ENCODE data around the gene CDH4.

The CDH4 gene

GRCh38 chr20:61695741-61696140, 443.7 kb downstream of the CDH4 start:
- no peak overlapping the region for H3K14ac ChIP-seq (ENCODE audit: low read length)
- peaks cover 3% of the 10 kb centered on the region for H3K9me3 ChIP-seq (ENCODE audit: insufficient read depth, low read depth, low read length)
- no peak overlapping the region for H3K4me2 ChIP-seq (ENCODE audit: low read length)
- no peak overlapping the region for H3K23ac ChIP-seq (ENCODE audit: low read length)
- no peak overlapping the region for H3K18ac ChIP-seq (ENCODE audit: low read length)
- H3K4ac ChIP-seq (ENCODE audit: low read depth, low read length): no peak overlapping the region
- no peak for DNase-seq
- H2BK120ac ChIP-seq (ENCODE audit: insufficient read depth, low read length, poor library complexity): no peak overlapping the region
- no peak overlapping the region for H2BK5ac ChIP-seq (ENCODE audit: low read depth, low read length, poor library complexity)
- H3K27ac ChIP-seq (ENCODE audit: low read depth, low read length): no peak overlapping the region
- no peak overlapping the region for H2AFZ ChIP-seq (ENCODE audit: insufficient read depth, low read length, poor library complexity)
- no peak overlapping the region for H4K91ac ChIP-seq (ENCODE audit: low read depth, low read length)
- H3K79me2 ChIP-seq (ENCODE audit: control insufficient read depth, insufficient read depth, low read length, poor library complexity): no peaks in the 10 kb centered on the region
- no peaks in the 10 kb centered on the region for H3K79me1 ChIP-seq (ENCODE audit: low read length)
- H2BK12ac ChIP-seq (ENCODE audit: low read length): no peak overlapping the region
- H3K9ac ChIP-seq (ENCODE audit: low read length): no peak overlapping the region
- no peaks in the 10 kb centered on the region for H3K36me3 ChIP-seq (ENCODE audit: control insufficient read depth in 1 of 2, insufficient read depth in 2 of 2, low read length in 2 of 2)
- peaks cover 0 to 10% of the 10 kb centered on the region in 2 experiments for H3K4me1 ChIP-seq (ENCODE audit: control insufficient read depth in 1 of 2, insufficient read depth in 2 of 2, low read length in 2 of 2)
- WGBS (ENCODE audit: extremely low coverage, insufficient coverage, insufficient read length): no CpG with 5 or more reads among the region's 9 CpGs
- H3K4me3 ChIP-seq (ENCODE audit: low read depth, low read length): no peak overlapping the region
- H3K27me3 ChIP-seq (ENCODE audit: insufficient read depth, low read length): no peaks in the 10 kb centered on the region
- no peak overlapping the region for H4K12ac ChIP-seq (ENCODE audit: low read depth, low read length)
- no peak overlapping the region for H4K8ac ChIP-seq (ENCODE audit: low read depth, low read length)
- no peak overlapping the region for H2AK5ac ChIP-seq (ENCODE audit: low read length)

GRCh38 chr20:61696181-61696735, 444.2 kb downstream of the CDH4 start:
- Histone ChIP-seq H2BK5ac (ENCODE audit: low read depth, low read length, poor library complexity) (no peak overlapping the region), H3K18ac (ENCODE audit: low read length) (no peak overlapping the region), H3K9me3 (ENCODE audit: insufficient read depth, low read depth, low read length) (peaks cover 3% of the 10 kb centered on the region), H3K9ac (ENCODE audit: low read length) (no peak overlapping the region), H3K4ac (ENCODE audit: low read depth, low read length) (no peak overlapping the region), H2AFZ (ENCODE audit: insufficient read depth, low read length, poor library complexity) (no peak overlapping the region), H3K79me1 (ENCODE audit: low read length) (no peaks in the 10 kb centered on the region), H3K79me2 (ENCODE audit: control insufficient read depth, insufficient read depth, low read length, poor library complexity) (no peaks in the 10 kb centered on the region), H3K4me3 (ENCODE audit: low read depth, low read length) (peak overlapping the region; percentile 14), H2BK120ac (ENCODE audit: insufficient read depth, low read length, poor library complexity) (no peak overlapping the region), H3K4me2 (ENCODE audit: low read length) (no peak overlapping the region), H2AK5ac (ENCODE audit: low read length) (no peak overlapping the region), H4K12ac (ENCODE audit: low read depth, low read length) (no peak overlapping the region), H3K27ac (ENCODE audit: low read depth, low read length) (no peak overlapping the region), H3K14ac (ENCODE audit: low read length) (no peak overlapping the region), H3K27me3 (ENCODE audit: insufficient read depth, low read length) (no peaks in the 10 kb centered on the region), H2BK12ac (ENCODE audit: low read length) (no peak overlapping the region), H3K23ac (ENCODE audit: low read length) (no peak overlapping the region), H4K91ac (ENCODE audit: low read depth, low read length) (no peak overlapping the region), H4K8ac (ENCODE audit: low read depth, low read length) (no peak overlapping the region), H3K4me1 (ENCODE audit: control insufficient read depth in 1 of 2, insufficient read depth in 2 of 2, low read length in 2 of 2) (peaks cover 0 to 10% of the 10 kb centered on the region in 2 experiments), H3K36me3 (ENCODE audit: control insufficient read depth in 1 of 2, insufficient read depth in 2 of 2, low read length in 2 of 2) (no peaks in the 10 kb centered on the region)
- no peak for DNase-seq
- no CpG with 5 or more reads among the region's 10 CpGs for WGBS (ENCODE audit: extremely low coverage, insufficient coverage, insufficient read length)

GRCh38 chr20:61697666-61698597, 445.9 kb downstream of the CDH4 start:
- Histone ChIP-seq H3K9me3 (ENCODE audit: insufficient read depth, low read depth, low read length) (peaks cover 3% of the 10 kb centered on the region), H3K4ac (ENCODE audit: low read depth, low read length) (no peak overlapping the region), H3K14ac (ENCODE audit: low read length) (no peak overlapping the region), H2BK5ac (ENCODE audit: low read depth, low read length, poor library complexity) (no peak overlapping the region), H4K91ac (ENCODE audit: low read depth, low read length) (no peak overlapping the region), H3K18ac (ENCODE audit: low read length) (no peak overlapping the region), H2AK5ac (ENCODE audit: low read length) (no peak overlapping the region), H3K36me3 (ENCODE audit: control insufficient read depth in 1 of 2, insufficient read depth in 2 of 2, low read length in 2 of 2) (no peaks in the 10 kb centered on the region), H3K27me3 (ENCODE audit: insufficient read depth, low read length) (no peaks in the 10 kb centered on the region), H3K79me2 (ENCODE audit: control insufficient read depth, insufficient read depth, low read length, poor library complexity) (no peaks in the 10 kb centered on the region), H3K27ac (ENCODE audit: low read depth, low read length) (no peak overlapping the region), H3K9ac (ENCODE audit: low read length) (no peak overlapping the region), H4K12ac (ENCODE audit: low read depth, low read length) (no peak overlapping the region), H2BK120ac (ENCODE audit: insufficient read depth, low read length, poor library complexity) (no peak overlapping the region), H3K4me2 (ENCODE audit: low read length) (no peak overlapping the region), H3K79me1 (ENCODE audit: low read length) (no peaks in the 10 kb centered on the region), H2AFZ (ENCODE audit: insufficient read depth, low read length, poor library complexity) (no peak overlapping the region), H4K8ac (ENCODE audit: low read depth, low read length) (no peak overlapping the region), H3K4me3 (ENCODE audit: low read depth, low read length) (no peak overlapping the region), H2BK12ac (ENCODE audit: low read length) (no peak overlapping the region), H3K4me1 (ENCODE audit: control insufficient read depth in 1 of 2, insufficient read depth in 2 of 2, low read length in 2 of 2) (peaks cover 0 to 10% of the 10 kb centered on the region in 2 experiments), H3K23ac (ENCODE audit: low read length) (no peak overlapping the region)
- DNase-seq: no peak
- no CpG with 5 or more reads among the region's 33 CpGs for WGBS (ENCODE audit: extremely low coverage, insufficient coverage, insufficient read length)

- Histone ChIP-seq H3K14ac (ENCODE audit: low read length) (no peak overlapping the region), H2AK5ac (ENCODE audit: low read length) (no peak overlapping the region), H3K79me2 (ENCODE audit: control insufficient read depth, insufficient read depth, low read length, poor library complexity) (no peaks in the 10 kb centered on the region), H3K4me2 (ENCODE audit: low read length) (no peak overlapping the region), H3K9me3 (ENCODE audit: insufficient read depth, low read depth, low read length) (peaks cover 3% of the 10 kb centered on the region), H2BK120ac (ENCODE audit: insufficient read depth, low read length, poor library complexity) (no peak overlapping the region), H3K4ac (ENCODE audit: low read depth, low read length) (no peak overlapping the region), H3K23ac (ENCODE audit: low read length) (no peak overlapping the region), H3K36me3 (ENCODE audit: control insufficient read depth in 1 of 2, insufficient read depth in 2 of 2, low read length in 2 of 2) (no peaks in the 10 kb centered on the region), H3K18ac (ENCODE audit: low read length) (no peak overlapping the region), H2BK12ac (ENCODE audit: low read length) (no peak overlapping the region), H4K8ac (ENCODE audit: low read depth, low read length) (no peak overlapping the region), H3K4me1 (ENCODE audit: control insufficient read depth in 1 of 2, insufficient read depth in 2 of 2, low read length in 2 of 2) (peaks cover 0 to 10% of the 10 kb centered on the region in 2 experiments), H2AFZ (ENCODE audit: insufficient read depth, low read length, poor library complexity) (no peak overlapping the region), H4K91ac (ENCODE audit: low read depth, low read length) (no peak overlapping the region), H3K4me3 (ENCODE audit: low read depth, low read length) (no peak overlapping the region), H3K79me1 (ENCODE audit: low read length) (no peaks in the 10 kb centered on the region), H3K27me3 (ENCODE audit: insufficient read depth, low read length) (no peaks in the 10 kb centered on the region), H2BK5ac (ENCODE audit: low read depth, low read length, poor library complexity) (no peak overlapping the region), H3K9ac (ENCODE audit: low read length) (no peak overlapping the region), H4K12ac (ENCODE audit: low read depth, low read length) (no peak overlapping the region), H3K27ac (ENCODE audit: low read depth, low read length) (no peak overlapping the region)
- WGBS (ENCODE audit: extremely low coverage, insufficient coverage, insufficient read length): no CpG with 5 or more reads among the region's 25 CpGs
- DNase-seq: no peak
Measured at GRCh38 chr20:61698598-61699494, 446.8 kb downstream of the CDH4 start.
